GM12873 (cell line): ENCODE data around the gene ZFYVE19.
A peak's percentile ranks its signal among the peaks of the same experiment; 100 is the strongest.

Experiments used
- CTCF ChIP-seq: IDR thresholded peaks from 2 replicates; pipeline ENCODE4 v1.5.1; 2012; ENCODE audit warnings: low read depth, mild to moderate bottlenecking, moderate library complexity, low read length, control low read depth; ENCODE audit not compliant: insufficient read depth; ENCODE audit errors: missing control alignments

Gene ZFYVE19

GRCh38 chr15:40766906-40767837 lies 39.7 kb upstream of the ZFYVE19 start:
- TF ChIP-seq CTCF: no peak

GRCh38 chr15:40767838-40768500 lies 38.9 kb upstream of the ZFYVE19 start:
- TF ChIP-seq CTCF: no peak

GRCh38 chr15:40768521-40769273 lies 38.2 kb upstream of the ZFYVE19 start:
- peak; percentile 36 for TF ChIP-seq CTCF

GRCh38 chr15:40769274-40770146 lies 37.4 kb upstream of the ZFYVE19 start, which contains the start of gene C15orf62:
Gene C15orf62, plus strand, starts transcription at chr15:40769980. Its CDS starts 516 bp downstream, at chr15:40770496.
- TF ChIP-seq CTCF: no peak

- TF ChIP-seq CTCF: no peak
Measured at GRCh38 chr15:40770147-40770721, 36.7 kb upstream of the ZFYVE19 start.

GRCh38 chr15:40771242-40771641 lies 35.6 kb upstream of the ZFYVE19 start:
- TF ChIP-seq CTCF: no peak
